NCI-H1092 treated with DMSO at 0.1 percent for 48 hours (cell line): Measurements from ENCODE around the gene HSPA12A.
A peak's percentile ranks its signal among the peaks of the same experiment; 100 is the strongest.

Experiments used
- DNase-seq: peaks from one replicate; lab custom pipeline; 2025; lab: John Stamatoyannopoulos, UW

Gene HSPA12A

GRCh38 chr10:116742367-116743265 lies at the start of gene HSPA12A:
HSPA12A (minus strand) TSS chr10:116742566; CDS start chr10:116742469, 97 bp downstream.
- peak; percentile 3 for DNase-seq

- DNase-seq, result no peak
Observed at GRCh38 chr10:116791241-116791640, 48.9 kb upstream of the HSPA12A start.

GRCh38 chr10:116787893-116788665 lies 45.7 kb upstream of the HSPA12A start:
- peak; percentile 33 for DNase-seq

- no peak for DNase-seq
Observed at GRCh38 chr10:116787053-116787659, 44.8 kb upstream of the HSPA12A start.

- DNase-seq, result no peak
Observed at GRCh38 chr10:116785867-116786266, 43.5 kb upstream of the HSPA12A start.

- DNase-seq, result no peak
Observed at GRCh38 chr10:116785282-116785681, 42.9 kb upstream of the HSPA12A start.

GRCh38 chr10:116784651-116785050 lies 42.3 kb upstream of the HSPA12A start:
- DNase-seq, result no peak

- no peak for DNase-seq
Observed at GRCh38 chr10:116784035-116784434, 41.7 kb upstream of the HSPA12A start.

GRCh38 chr10:116783011-116783655 lies 40.8 kb upstream of the HSPA12A start:
- no peak for DNase-seq

- DNase-seq, result no peak
Observed at GRCh38 chr10:116781370-116781884, 39.1 kb upstream of the HSPA12A start.

- no peak for DNase-seq
Observed at GRCh38 chr10:116780691-116781205, 38.4 kb upstream of the HSPA12A start.

- no peak for DNase-seq
Observed at GRCh38 chr10:116779076-116779687, 36.8 kb upstream of the HSPA12A start.

- DNase-seq, result no peak
Observed at GRCh38 chr10:116777006-116777405, 34.6 kb upstream of the HSPA12A start.

- no peak for DNase-seq
Observed at GRCh38 chr10:116775488-116776400, 33.4 kb upstream of the HSPA12A start.

GRCh38 chr10:116774728-116775151 lies 32.4 kb upstream of the HSPA12A start:
- no peak for DNase-seq

GRCh38 chr10:116772909-116773705 lies 30.7 kb upstream of the HSPA12A start:
- no peak for DNase-seq

- DNase-seq, result no peak
Observed at GRCh38 chr10:116771959-116772585, 29.7 kb upstream of the HSPA12A start.

- no peak for DNase-seq
Observed at GRCh38 chr10:116771101-116771958, 29.0 kb upstream of the HSPA12A start.
